Keratinocyte (primary cell): Measurements from ENCODE around the gene MAP3K5. TPM values are rescaled to one million over a fixed set of nuclear protein-coding genes. Genes with fewer than 3 reads are reported as not detected.
A peak's percentile ranks its signal among the peaks of the same experiment; 100 is the strongest.

Source experiments
- DNase-seq: peaks from one replicate; pipeline ENCODE4 v3.0.0-alpha.2; 2011; ENCODE audit warnings: low read depth, missing footprints, low spot score
- FAIRE-seq: peaks from 2 replicates; lab custom pipeline; 2011; peaks lifted over from hg19 to GRCh38; lab: Jason Lieb, UNC
- H2AFZ ChIP-seq: 2 replicates; pipeline ENCODE4 v1.6.0; 2012; ENCODE audit warnings: low read length, control low read depth, inconsistent platforms; ENCODE audit not compliant: control insufficient read depth
- H3K27ac ChIP-seq: 2 replicates; pipeline ENCODE4 v1.5.1; 2011; ENCODE audit warnings: low read length; ENCODE audit not compliant: control insufficient read depth, insufficient read depth
- H3K27me3 ChIP-seq: 3 replicates; pipeline ENCODE4 v1.6.0; 2011; ENCODE audit warnings: low read length; ENCODE audit not compliant: control insufficient read depth, insufficient read depth; ENCODE audit errors: extremely low read depth
- H3K36me3 ChIP-seq, 2 experiments: 2 replicates in 1 of 2; 3 replicates in 1 of 2; pipeline ENCODE4 v1.5.1; 2011; ENCODE audit warnings: low read length in 2 of 2, mild to moderate bottlenecking in 1 of 2; ENCODE audit not compliant: control insufficient read depth in 2 of 2, insufficient read depth in 2 of 2; ENCODE audit errors: extremely low read depth in 1 of 2
- H3K4me1 ChIP-seq: 3 replicates; pipeline ENCODE4 v1.5.1; 2011; ENCODE audit warnings: low read length; ENCODE audit not compliant: control insufficient read depth, insufficient read depth; ENCODE audit errors: extremely low read depth
- H3K4me2 ChIP-seq: 3 replicates; pipeline ENCODE4 v1.6.0; 2011; ENCODE audit warnings: low read depth, low read length; ENCODE audit not compliant: control insufficient read depth, insufficient read depth; ENCODE audit errors: extremely low read depth
- H3K4me3 ChIP-seq, 3 experiments: fragments of 200-600 bp in 1 of 3; sonication (generic) in 1 of 3; 2 replicates in 2 of 3; 3 replicates in 1 of 3; pipeline ENCODE4 v1.5.1; 2011 to 2016; ENCODE audit warnings: low read length in 3 of 3, mild to moderate bottlenecking in 3 of 3, control low read depth in 2 of 3, inconsistent platforms in 1 of 3, low read depth in 1 of 3, mixed read lengths in 1 of 3, mixed run types in 1 of 3, moderate library complexity in 1 of 3; ENCODE audit not compliant: control insufficient read depth in 2 of 3, insufficient read depth in 2 of 3; ENCODE audit errors: extremely low read depth in 1 of 3
- H3K79me2 ChIP-seq: 2 replicates; pipeline ENCODE4 v1.6.0; 2012; ENCODE audit warnings: low read length; ENCODE audit not compliant: control insufficient read depth, insufficient read depth
- H3K9ac ChIP-seq: 3 replicates; pipeline ENCODE4 v1.6.0; 2011; ENCODE audit warnings: low read length; ENCODE audit not compliant: control insufficient read depth, insufficient read depth; ENCODE audit errors: extremely low read depth
- H3K9me1 ChIP-seq: 3 replicates; pipeline ENCODE4 v1.6.0; 2011; ENCODE audit warnings: low read length; ENCODE audit not compliant: control insufficient read depth, insufficient read depth; ENCODE audit errors: extremely low read depth
- H3K9me3 ChIP-seq: 2 replicates; pipeline ENCODE4 v1.5.1; 2012; ENCODE audit warnings: low read depth, low read length; ENCODE audit not compliant: control insufficient read depth
- H4K20me1 ChIP-seq: 3 replicates; pipeline ENCODE4 v1.6.0; 2011; ENCODE audit warnings: low read length; ENCODE audit not compliant: control insufficient read depth, insufficient read depth; ENCODE audit errors: extremely low read depth
- CTCF ChIP-seq, 3 experiments: IDR thresholded peaks in 1 of 3; conservative IDR thresholded peaks in 1 of 3; optimal IDR thresholded peaks in 1 of 3; 2 replicates in 2 of 3; 3 replicates in 1 of 3; pipeline versions ENCODE3 to v1.5.1; 2011; ENCODE audit warnings: low read length in 3 of 3, mild to moderate bottlenecking in 3 of 3, moderate library complexity in 2 of 3, control low read depth in 1 of 3, inconsistent platforms in 1 of 3; ENCODE audit not compliant: insufficient read depth in 2 of 3; ENCODE audit errors: extremely low read depth in 1 of 3
- EZH2 ChIP-seq: IDR thresholded peaks from one replicate; pipeline ENCODE4 v1.6.1; 2012; ENCODE audit warnings: inconsistent platforms, mild to moderate bottlenecking, low read length, moderate library complexity
- dilution Hi-C: fragments of 300-500 bp; cut with MboI; formaldehyde crosslinking; loops from one replicate; pipeline ENCODE4 v1.7.0; 2020; ENCODE audit warnings: low sequenced_read_pairs; ENCODE audit not compliant: extremely low pct_ligation_motif_present
- polyA plus RNA-seq, 5 experiments: library from polyadenylated mRNA; depleted of rRNA in 3 of 5; stranded (reverse) in 3 of 5; stranded (forward) in 1 of 5; unstranded in 1 of 5; fragments of >200 nt; gene quantifications; 1 replicate in 1 of 5; 2 replicates in 3 of 5; 3 replicates in 1 of 5; pipeline versions ENCODE4 v1.2.1 to v1.2.3, GENCODE V29; 2011 to 2012; ENCODE audit warnings: missing spikeins in 2 of 5, low read depth in 1 of 5, low replicate concordance in 1 of 5

The MAP3K5 gene
- polyA plus RNA-seq, 1 donor (not counting 4 experiments of a cell fraction or from before 2014, with no cell fraction given) = 3.4 TPM

DNA sequence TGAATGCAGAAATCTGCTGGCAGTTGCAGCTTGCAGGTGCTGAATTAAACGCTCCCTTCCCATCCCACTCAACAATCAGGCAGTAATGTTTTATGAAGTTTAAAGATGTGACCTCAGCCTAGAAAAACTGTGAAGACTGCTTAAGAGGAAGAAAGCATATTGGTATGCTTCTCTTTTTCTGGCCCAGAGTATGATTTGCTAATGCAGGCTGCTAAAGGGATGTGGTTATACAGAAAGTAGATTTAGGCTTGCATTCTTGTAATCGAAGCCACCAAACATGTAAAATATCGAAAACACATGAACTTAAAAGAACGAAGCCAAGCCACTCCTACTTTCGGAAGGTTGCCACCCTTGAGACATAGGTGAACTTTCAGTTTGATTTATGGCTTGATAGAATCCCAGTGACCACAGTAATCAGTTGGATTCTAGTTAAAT, 40.7 kb downstream of the MAP3K5 start:
- dilution Hi-C loops = no loop called here
- peak overlapping the region; percentile 17 for H3K4me2 ChIP-seq

GRCh38 chr6:136750696-136751521, 41.4 kb downstream of the MAP3K5 start:
- no peak for FAIRE-seq
- TF ChIP-seq CTCF (optimal IDR thresholded peaks at IDR 0.05 in 1 of 3, IDR thresholded peaks at IDR 0.05 in 1 of 3, conservative IDR thresholded peaks at IDR 0.05 in 1 of 3; ENCODE audit: extremely low read depth in 1 of 3, insufficient read depth in 2 of 3, low read length in 3 of 3) (no peak), EZH2 (no peak)
- Histone ChIP-seq H3K27me3 (no peaks in the 10 kb centered on the region), H4K20me1 (no peaks in the 10 kb centered on the region), H3K9ac (no peak overlapping the region), H3K9me3 (no peaks in the 10 kb centered on the region), H3K9me1 (no peaks in the 10 kb centered on the region), H3K4me1 (no peaks in the 10 kb centered on the region), H3K27ac (no peak overlapping the region), H3K4me2 (no peak overlapping the region), H3K79me2 (no peaks in the 10 kb centered on the region), H3K4me3 (no peak overlapping the region), H2AFZ (no peak overlapping the region), H3K36me3 (no peaks in the 10 kb centered on the region)
- dilution Hi-C loops = no loop called here
- DNase-seq = no peak

More for the DNA sequence above, 40.7 kb downstream of the MAP3K5 start:
- no peaks in the 10 kb centered on the region for H3K36me3 ChIP-seq
- TF ChIP-seq CTCF (optimal IDR thresholded peaks at IDR 0.05 in 1 of 3, IDR thresholded peaks at IDR 0.05 in 1 of 3, conservative IDR thresholded peaks at IDR 0.05 in 1 of 3; ENCODE audit: extremely low read depth in 1 of 3, insufficient read depth in 2 of 3, low read length in 3 of 3) (no peak), EZH2 (no peak)
- H3K9ac ChIP-seq = no peak overlapping the region
- no peak overlapping the region for H3K27ac ChIP-seq
- no peaks in the 10 kb centered on the region for H3K9me3 ChIP-seq
- FAIRE-seq = no peak
- no peaks in the 10 kb centered on the region for H3K27me3 ChIP-seq
- H3K79me2 ChIP-seq = no peaks in the 10 kb centered on the region
- H3K4me1 ChIP-seq = no peaks in the 10 kb centered on the region
- DNase-seq = no peak
- no peaks in the 10 kb centered on the region for H4K20me1 ChIP-seq
- H3K9me1 ChIP-seq = no peaks in the 10 kb centered on the region
- no peak overlapping the region for H3K4me3 ChIP-seq
- no peak overlapping the region for H2AFZ ChIP-seq
